ENCODE measurements around the gene TAMALIN.

TAMALIN gene

DNA sequence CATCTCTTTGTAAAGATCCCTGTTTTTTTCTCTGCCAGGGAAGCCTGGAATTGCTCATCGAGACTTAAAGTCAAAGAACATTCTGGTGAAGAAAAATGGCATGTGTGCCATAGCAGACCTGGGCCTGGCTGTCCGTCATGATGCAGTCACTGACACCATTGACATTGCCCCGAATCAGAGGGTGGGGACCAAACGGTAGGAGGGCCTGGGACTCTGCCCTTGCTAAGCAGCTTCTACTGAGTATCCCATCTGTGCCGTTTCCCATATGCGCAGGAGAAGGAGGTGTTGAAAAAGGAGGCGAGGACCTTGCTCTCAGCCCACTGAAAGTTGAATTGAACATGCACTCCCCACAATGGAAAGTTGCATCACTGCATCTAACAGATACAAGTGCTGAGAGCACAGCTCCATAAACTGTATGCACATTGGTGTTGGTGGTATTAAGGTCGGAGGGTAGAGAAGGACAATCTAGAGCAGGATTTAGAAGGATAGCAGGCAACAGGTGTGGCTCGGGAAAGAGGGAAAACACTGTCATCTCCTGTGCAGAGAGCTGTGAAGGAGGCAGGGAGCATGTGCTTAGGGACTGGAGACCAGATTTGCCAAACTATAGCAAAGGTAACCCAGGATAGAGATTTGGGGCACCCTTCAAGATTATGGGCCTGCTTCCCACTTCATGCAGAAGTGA, 21.5 kb upstream of the TAMALIN start:
- TF ChIP-seq CTCF (IDR thresholded peaks at IDR 0.05) = no peak

DNA sequence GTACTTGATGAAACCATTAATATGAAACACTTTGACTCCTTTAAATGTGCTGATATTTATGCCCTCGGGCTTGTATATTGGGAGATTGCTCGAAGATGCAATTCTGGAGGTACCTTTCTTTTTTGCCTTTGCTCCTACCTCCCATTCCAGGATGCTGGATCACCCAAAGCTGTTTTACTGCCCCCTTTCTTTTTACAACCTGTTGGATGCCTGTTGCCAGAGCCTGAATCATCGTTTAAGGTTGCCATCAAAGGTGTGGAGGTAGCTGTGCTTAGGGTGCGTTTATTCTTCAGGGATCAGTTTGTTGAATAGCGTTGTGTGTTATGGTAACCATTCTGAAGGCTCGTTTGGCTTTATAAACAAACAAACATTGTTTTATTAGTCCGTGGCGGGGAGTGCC, 19.9 kb upstream of the TAMALIN start:
- no peak for TF ChIP-seq CTCF (IDR thresholded peaks at IDR 0.05)

DNA sequence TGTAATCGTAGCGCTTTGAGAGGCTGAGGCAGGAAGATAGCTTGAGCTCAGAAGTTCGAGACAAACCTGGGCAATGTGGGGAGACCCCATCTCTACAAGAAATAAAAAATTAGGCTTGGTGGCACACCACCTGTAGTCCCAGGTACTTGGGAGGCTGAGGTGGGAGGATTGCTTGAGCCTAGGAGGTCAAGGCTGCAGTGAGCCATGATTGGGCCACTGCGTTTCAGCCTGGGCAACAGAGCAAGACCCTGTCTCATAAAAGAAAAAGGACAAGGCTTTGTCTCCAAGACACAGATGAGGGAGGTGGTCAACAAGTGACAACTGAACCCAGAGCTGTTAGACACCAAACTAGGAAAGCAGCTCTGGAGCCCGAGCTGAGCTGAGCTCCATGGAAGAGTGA, 14.5 kb upstream of the TAMALIN start:
- no peak for TF ChIP-seq CTCF (IDR thresholded peaks at IDR 0.05)

GRCh38 chr12:51994539-51994820, 12.3 kb upstream of the TAMALIN start:
- TF ChIP-seq CTCF (IDR thresholded peaks at IDR 0.05) = no peak

DNA sequence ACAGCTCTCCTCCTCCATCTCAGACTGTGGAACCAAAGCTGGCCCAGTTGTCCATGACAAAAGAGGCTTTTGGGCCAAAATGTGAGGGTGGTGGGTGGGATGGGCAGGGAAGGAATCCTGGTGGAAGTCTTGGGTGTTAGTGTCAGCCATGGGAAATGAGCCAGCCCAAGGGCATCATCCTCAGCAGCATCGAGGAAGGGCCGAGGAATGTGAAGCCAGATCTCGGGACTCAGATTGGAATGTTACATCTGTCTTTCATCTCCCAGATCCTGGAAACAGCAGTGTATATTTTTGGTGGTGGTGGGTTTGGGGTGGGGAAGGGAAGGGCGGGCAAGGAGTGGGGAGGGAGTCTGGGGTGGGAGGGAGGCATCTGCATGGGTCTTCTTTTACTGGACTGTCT, 11.8 kb upstream of the TAMALIN start:
- TF ChIP-seq CTCF (IDR thresholded peaks at IDR 0.05) = no peak

GRCh38 chr12:51997136-51997535, 9.6 kb upstream of the TAMALIN start:
- TF ChIP-seq CTCF (IDR thresholded peaks at IDR 0.05) = no peak

- TF ChIP-seq CTCF (IDR thresholded peaks at IDR 0.05) = no peak
Observed at GRCh38 chr12:52003016-52003550, 3.7 kb upstream of the TAMALIN start.

DNA sequence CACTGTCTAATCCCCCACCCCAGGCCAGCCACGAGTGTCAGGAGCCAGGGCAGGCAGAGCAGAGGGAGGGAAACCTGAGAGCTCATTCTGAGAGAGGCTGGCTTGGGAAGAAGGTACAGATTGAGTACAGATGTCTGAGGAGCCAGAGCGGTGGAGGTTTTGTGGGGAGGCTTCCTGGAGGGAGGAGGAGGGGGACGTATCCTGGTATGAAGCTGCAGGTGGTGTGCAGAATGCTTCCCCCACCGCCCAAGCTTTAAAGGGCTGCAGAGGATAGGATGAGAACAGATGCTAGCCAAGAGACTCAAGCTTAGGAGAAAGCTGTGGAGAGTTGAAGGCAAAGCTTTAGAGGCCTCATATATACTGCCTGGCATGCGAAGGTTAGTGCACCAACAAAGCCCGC, 3.2 kb upstream of the TAMALIN start:
- TF ChIP-seq CTCF (IDR thresholded peaks at IDR 0.05) = no peak
